Lower lobe of right lung (tissue), 2 donors: ENCODE data around the gene RRP1B. TPM values are rescaled to one million over a fixed set of nuclear protein-coding genes. Genes with fewer than 3 reads are reported as not detected.

Experiments
- ATAC-seq, 2 donors: fragments of 200-7000 bp; cut with Tn5 transposase; one replicate each; pipeline ENCODE4 v1.9.1; 2020 to 2022; ENCODE audit warnings: mild to moderate bottlenecking in 2 of 2, moderate library complexity in 2 of 2
- DNase-seq: peaks from one replicate; pipeline ENCODE4 v3.0.0-alpha.2; 2020
- H3K27ac ChIP-seq: fragments of 200-600 bp; one replicate; pipeline ENCODE4 v1.8.0; 2022
- H3K27me3 ChIP-seq: fragments of 200-600 bp; one replicate; pipeline ENCODE4 v1.8.0; 2022; ENCODE audit warnings: low read depth
- H3K36me3 ChIP-seq: fragments of 200-600 bp; one replicate; pipeline ENCODE4 v1.8.0; 2022; ENCODE audit warnings: mild to moderate bottlenecking
- H3K4me1 ChIP-seq: fragments of 200-600 bp; one replicate; pipeline ENCODE4 v1.8.0; 2022
- H3K4me3 ChIP-seq: fragments of 200-600 bp; one replicate; pipeline ENCODE4 v1.8.0; 2022; ENCODE audit warnings: mild to moderate bottlenecking
- H3K9me3 ChIP-seq: fragments of 200-600 bp; one replicate; pipeline ENCODE4 v1.8.0; 2022
- CTCF ChIP-seq: fragments of 200-600 bp; IDR thresholded peaks from one replicate; pipeline ENCODE4 v1.8.0; 2022; ENCODE audit warnings: antibody characterized with exemption, mild to moderate bottlenecking
- intact Hi-C: fragments of 100-400 bp; cut with DNase I; formaldehyde crosslinking; loops from one replicate; pipeline ENCODE4 v1.11.0; 2022
- total RNA-seq: library from RNA; stranded (reverse); fragmentation: NEBNext Ultra II Directional; extraction: Animal tissue kit (Norgen Biotek cat#: 25700); gene quantifications from one replicate; pipeline ENCODE4 v1.2.1, GENCODE V29; 2021
- donor health status: DM: no; HTN: yes; CAD: no; lungs with severe emphysema.

RRP1B gene
- total RNA-seq, 1 donor from 2014 or later, result 18.1 TPM

GRCh38 chr21:43688906-43689305 is 29.5 kb downstream of the RRP1B start:
- DNase-seq (no peak), ATAC-seq (no peak)
- no peak overlapping the region for H3K4me3 ChIP-seq
- no peaks in the 10 kb centered on the region for H3K27me3 ChIP-seq
- intact Hi-C loops, result no loop called here
- no peaks in the 10 kb centered on the region for H3K9me3 ChIP-seq
- peaks cover 4% of the 10 kb centered on the region for H3K4me1 ChIP-seq
- no peak overlapping the region for H3K27ac ChIP-seq
- H3K36me3 ChIP-seq, result peaks cover 97% of the 10 kb centered on the region
- TF ChIP-seq CTCF, result no peak

GRCh38 chr21:43689556-43690337 is 30.4 kb downstream of the RRP1B start:
- H3K36me3 ChIP-seq, result peaks cover 97% of the 10 kb centered on the region
- DNase-seq, result no peak
- no peaks in the 10 kb centered on the region for H3K4me1 ChIP-seq
- intact Hi-C loops, result no loop called here
- H3K4me3 ChIP-seq, result no peak overlapping the region
- no peak for ATAC-seq
- no peaks in the 10 kb centered on the region for H3K27me3 ChIP-seq
- TF ChIP-seq CTCF, result no peak
- no peak overlapping the region for H3K27ac ChIP-seq
- H3K9me3 ChIP-seq, result no peaks in the 10 kb centered on the region

- Histone ChIP-seq H3K27me3 (no peaks in the 10 kb centered on the region), H3K9me3 (no peaks in the 10 kb centered on the region), H3K27ac (no peak overlapping the region), H3K4me1 (no peaks in the 10 kb centered on the region), H3K4me3 (no peak overlapping the region), H3K36me3 (peaks cover 97% of the 10 kb centered on the region)
- no peak for TF ChIP-seq CTCF
- peak; percentile 14 for DNase-seq
- intact Hi-C loops, result no loop called here
- no peak for ATAC-seq
Measured at GRCh38 chr21:43690346-43690745, 31.0 kb downstream of the RRP1B start.

- intact Hi-C loops, result no loop called here
- ATAC-seq, result no peak
- no peak for TF ChIP-seq CTCF
- peak; percentile 36 for DNase-seq
- Histone ChIP-seq H3K9me3 (no peaks in the 10 kb centered on the region), H3K27ac (no peak overlapping the region), H3K27me3 (no peaks in the 10 kb centered on the region), H3K4me1 (no peaks in the 10 kb centered on the region), H3K36me3 (peaks cover 97% of the 10 kb centered on the region), H3K4me3 (no peak overlapping the region)
Measured at GRCh38 chr21:43691086-43691795, 31.9 kb downstream of the RRP1B start.

DNA sequence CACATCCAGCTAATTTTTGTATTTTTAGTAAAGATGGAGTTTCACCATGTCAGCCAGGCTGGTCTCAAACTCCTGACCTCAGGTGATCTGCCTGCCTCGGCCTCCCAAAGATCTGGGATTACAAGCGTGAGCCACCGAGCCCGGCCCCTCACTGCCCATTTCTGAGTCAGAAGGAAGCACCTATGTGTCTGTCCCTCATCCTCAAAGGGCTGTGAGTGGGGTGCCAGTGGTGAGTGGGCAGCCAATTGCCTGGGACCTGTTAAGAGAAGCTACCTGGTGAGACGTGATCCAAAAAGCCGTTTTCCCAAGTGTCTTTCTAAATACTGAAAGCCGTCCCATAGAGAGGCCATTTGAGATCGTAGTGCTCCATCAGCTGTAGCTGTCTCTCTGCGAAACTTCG is 32.4 kb downstream of the RRP1B start:
- intact Hi-C loops, result no loop called here
- Histone ChIP-seq H3K36me3 (peaks cover 97% of the 10 kb centered on the region), H3K4me3 (no peak overlapping the region), H3K27me3 (no peaks in the 10 kb centered on the region), H3K4me1 (no peaks in the 10 kb centered on the region), H3K27ac (no peak overlapping the region), H3K9me3 (no peaks in the 10 kb centered on the region)
- ATAC-seq (no peak), DNase-seq (peak; percentile 28)
- TF ChIP-seq CTCF, result no peak
